ENCODE measurements around the gene FOXN3.

Gene FOXN3

GRCh38 chr14:89399594-89400068 is 17.4 kb downstream of the FOXN3 start:
- H3K9me3 ChIP-seq (ENCODE audit: control insufficient read depth, low read length) = no peaks in the 10 kb centered on the region
- H3K4me1 ChIP-seq (ENCODE audit: control insufficient read depth, insufficient read depth, low read length) = peaks cover 12% of the 10 kb centered on the region
- peak overlapping the region; percentile 76 for H3K27ac ChIP-seq (ENCODE audit: insufficient read depth, low read depth, low read length, poor library complexity, severe bottlenecking)
- no peaks in the 10 kb centered on the region for H3K27me3 ChIP-seq (ENCODE audit: control insufficient read depth, insufficient read depth, low read length, poor library complexity, severe bottlenecking)
- no peaks in the 10 kb centered on the region for H3K36me3 ChIP-seq (ENCODE audit: control insufficient read depth, insufficient read depth, low read length)
- WGBS, 2 experiments = 67 to 70% methylated on average over 10 of the region's 10 CpGs
- no peak overlapping the region for H3K4me3 ChIP-seq (ENCODE audit: insufficient read depth, low read depth, low read length)

- no peak overlapping the region for H3K4me3 ChIP-seq (ENCODE audit: insufficient read depth, low read depth, low read length)
- no peaks in the 10 kb centered on the region for H3K9me3 ChIP-seq (ENCODE audit: control insufficient read depth, low read length)
- H3K4me1 ChIP-seq (ENCODE audit: control insufficient read depth, insufficient read depth, low read length) = peaks cover 12% of the 10 kb centered on the region
- no peaks in the 10 kb centered on the region for H3K27me3 ChIP-seq (ENCODE audit: control insufficient read depth, insufficient read depth, low read length, poor library complexity, severe bottlenecking)
- no peaks in the 10 kb centered on the region for H3K36me3 ChIP-seq (ENCODE audit: control insufficient read depth, insufficient read depth, low read length)
- 83 to 84% methylated on average over 7 of the region's 7 CpGs for WGBS, 2 experiments
- H3K27ac ChIP-seq (ENCODE audit: insufficient read depth, low read depth, low read length, poor library complexity, severe bottlenecking) = peak overlapping the region; percentile 76
Measured at GRCh38 chr14:89399157-89399556, 17.9 kb downstream of the FOXN3 start.

- no peak overlapping the region for H3K4me3 ChIP-seq (ENCODE audit: insufficient read depth, low read depth, low read length)
- 87 to 89% methylated on average over 3 of the region's 3 CpGs for WGBS, 2 experiments
- no peaks in the 10 kb centered on the region for H3K36me3 ChIP-seq (ENCODE audit: control insufficient read depth, insufficient read depth, low read length)
- H3K27me3 ChIP-seq (ENCODE audit: control insufficient read depth, insufficient read depth, low read length, poor library complexity, severe bottlenecking) = no peaks in the 10 kb centered on the region
- peaks cover 12% of the 10 kb centered on the region for H3K4me1 ChIP-seq (ENCODE audit: control insufficient read depth, insufficient read depth, low read length)
- no peaks in the 10 kb centered on the region for H3K9me3 ChIP-seq (ENCODE audit: control insufficient read depth, low read length)
- no peak overlapping the region for H3K27ac ChIP-seq (ENCODE audit: insufficient read depth, low read depth, low read length, poor library complexity, severe bottlenecking)
Measured at GRCh38 chr14:89397569-89398230, 19.3 kb downstream of the FOXN3 start.

GRCh38 chr14:89394972-89395371 is 22.1 kb downstream of the FOXN3 start:
- 88 to 94% methylated on average over 4 of the region's 4 CpGs for WGBS, 2 experiments

GRCh38 chr14:89393222-89393745 is 23.7 kb downstream of the FOXN3 start:
- H3K27ac ChIP-seq (ENCODE audit: insufficient read depth, low read depth, low read length, poor library complexity, severe bottlenecking) = no peak overlapping the region
- H3K4me1 ChIP-seq (ENCODE audit: control insufficient read depth, insufficient read depth, low read length) = peaks cover 6% of the 10 kb centered on the region
- WGBS, 2 experiments = 92 to 93% methylated on average over 6 of the region's 6 CpGs
- no peak overlapping the region for H3K4me3 ChIP-seq (ENCODE audit: insufficient read depth, low read depth, low read length)
- no peaks in the 10 kb centered on the region for H3K9me3 ChIP-seq (ENCODE audit: control insufficient read depth, low read length)
- no peaks in the 10 kb centered on the region for H3K36me3 ChIP-seq (ENCODE audit: control insufficient read depth, insufficient read depth, low read length)
- H3K27me3 ChIP-seq (ENCODE audit: control insufficient read depth, insufficient read depth, low read length, poor library complexity, severe bottlenecking) = no peaks in the 10 kb centered on the region

More at GRCh38 chr14:89394972-89395371, 22.1 kb downstream of the FOXN3 start:
- Histone ChIP-seq H3K27me3 (ENCODE audit: control insufficient read depth, insufficient read depth, low read length, poor library complexity, severe bottlenecking) (no peaks in the 10 kb centered on the region), H3K9me3 (ENCODE audit: control insufficient read depth, low read length) (no peaks in the 10 kb centered on the region), H3K4me3 (ENCODE audit: insufficient read depth, low read depth, low read length) (no peak overlapping the region), H3K27ac (ENCODE audit: insufficient read depth, low read depth, low read length, poor library complexity, severe bottlenecking) (no peak overlapping the region), H3K4me1 (ENCODE audit: control insufficient read depth, insufficient read depth, low read length) (peaks cover 9% of the 10 kb centered on the region), H3K36me3 (ENCODE audit: control insufficient read depth, insufficient read depth, low read length) (no peaks in the 10 kb centered on the region)

- no peaks in the 10 kb centered on the region for H3K27me3 ChIP-seq (ENCODE audit: control insufficient read depth, insufficient read depth, low read length, poor library complexity, severe bottlenecking)
- no peaks in the 10 kb centered on the region for H3K9me3 ChIP-seq (ENCODE audit: control insufficient read depth, low read length)
- H3K27ac ChIP-seq (ENCODE audit: insufficient read depth, low read depth, low read length, poor library complexity, severe bottlenecking) = no peak overlapping the region
- H3K36me3 ChIP-seq (ENCODE audit: control insufficient read depth, insufficient read depth, low read length) = no peaks in the 10 kb centered on the region
- peaks cover 6% of the 10 kb centered on the region for H3K4me1 ChIP-seq (ENCODE audit: control insufficient read depth, insufficient read depth, low read length)
- WGBS, 2 experiments = 79 to 81% methylated on average over 5 of the region's 5 CpGs
- H3K4me3 ChIP-seq (ENCODE audit: insufficient read depth, low read depth, low read length) = no peak overlapping the region
Measured at GRCh38 chr14:89392181-89392580, 24.9 kb downstream of the FOXN3 start.

GRCh38 chr14:89391556-89391955 is 25.5 kb downstream of the FOXN3 start:
- WGBS, 2 experiments = 87% methylated on average over 8 of the region's 8 CpGs
- H3K4me3 ChIP-seq (ENCODE audit: insufficient read depth, low read depth, low read length) = no peak overlapping the region
- H3K4me1 ChIP-seq (ENCODE audit: control insufficient read depth, insufficient read depth, low read length) = peaks cover 6% of the 10 kb centered on the region
- no peak overlapping the region for H3K27ac ChIP-seq (ENCODE audit: insufficient read depth, low read depth, low read length, poor library complexity, severe bottlenecking)
- H3K36me3 ChIP-seq (ENCODE audit: control insufficient read depth, insufficient read depth, low read length) = no peaks in the 10 kb centered on the region
- H3K9me3 ChIP-seq (ENCODE audit: control insufficient read depth, low read length) = no peaks in the 10 kb centered on the region
- H3K27me3 ChIP-seq (ENCODE audit: control insufficient read depth, insufficient read depth, low read length, poor library complexity, severe bottlenecking) = no peaks in the 10 kb centered on the region

GRCh38 chr14:89391123-89391522 is 25.9 kb downstream of the FOXN3 start:
- Histone ChIP-seq H3K36me3 (ENCODE audit: control insufficient read depth, insufficient read depth, low read length) (no peaks in the 10 kb centered on the region), H3K27ac (ENCODE audit: insufficient read depth, low read depth, low read length, poor library complexity, severe bottlenecking) (no peak overlapping the region), H3K4me3 (ENCODE audit: insufficient read depth, low read depth, low read length) (no peak overlapping the region), H3K9me3 (ENCODE audit: control insufficient read depth, low read length) (no peaks in the 10 kb centered on the region), H3K4me1 (ENCODE audit: control insufficient read depth, insufficient read depth, low read length) (peaks cover 6% of the 10 kb centered on the region), H3K27me3 (ENCODE audit: control insufficient read depth, insufficient read depth, low read length, poor library complexity, severe bottlenecking) (no peaks in the 10 kb centered on the region)
- 92 to 94% methylated on average over 9 of the region's 9 CpGs for WGBS, 2 experiments

GRCh38 chr14:89388853-89389252 is 28.2 kb downstream of the FOXN3 start:
- no peak overlapping the region for H3K27ac ChIP-seq (ENCODE audit: insufficient read depth, low read depth, low read length, poor library complexity, severe bottlenecking)
- no peaks in the 10 kb centered on the region for H3K36me3 ChIP-seq (ENCODE audit: control insufficient read depth, insufficient read depth, low read length)
- 73 to 74% methylated on average over 4 of the region's 5 CpGs for WGBS, 2 experiments
- peaks cover 6% of the 10 kb centered on the region for H3K4me1 ChIP-seq (ENCODE audit: control insufficient read depth, insufficient read depth, low read length)
- no peak overlapping the region for H3K4me3 ChIP-seq (ENCODE audit: insufficient read depth, low read depth, low read length)
- H3K9me3 ChIP-seq (ENCODE audit: control insufficient read depth, low read length) = no peaks in the 10 kb centered on the region
- no peaks in the 10 kb centered on the region for H3K27me3 ChIP-seq (ENCODE audit: control insufficient read depth, insufficient read depth, low read length, poor library complexity, severe bottlenecking)

GRCh38 chr14:89387922-89388685 is 28.9 kb downstream of the FOXN3 start:
- H3K36me3 ChIP-seq (ENCODE audit: control insufficient read depth, insufficient read depth, low read length) = no peaks in the 10 kb centered on the region
- no peak overlapping the region for H3K27ac ChIP-seq (ENCODE audit: insufficient read depth, low read depth, low read length, poor library complexity, severe bottlenecking)
- no peaks in the 10 kb centered on the region for H3K27me3 ChIP-seq (ENCODE audit: control insufficient read depth, insufficient read depth, low read length, poor library complexity, severe bottlenecking)
- H3K9me3 ChIP-seq (ENCODE audit: control insufficient read depth, low read length) = no peaks in the 10 kb centered on the region
- H3K4me1 ChIP-seq (ENCODE audit: control insufficient read depth, insufficient read depth, low read length) = peaks cover 6% of the 10 kb centered on the region
- no peak overlapping the region for H3K4me3 ChIP-seq (ENCODE audit: insufficient read depth, low read depth, low read length)
- WGBS, 2 experiments = 91 to 94% methylated on average over 15 of the region's 15 CpGs

All from ectodermal cell (in vitro differentiated cells).